ENCODE data around the gene CHD3. TPM values are rescaled to one million over a fixed set of nuclear protein-coding genes. Genes with fewer than 3 reads are reported as not detected.

CHD3 gene
- total and polyA plus RNA-seq, 2 of the 13 experiments (the other 11 are each of a cell fraction or from before 2014, with no cell fraction given): 2.7 to 3.7 TPM

DNA sequence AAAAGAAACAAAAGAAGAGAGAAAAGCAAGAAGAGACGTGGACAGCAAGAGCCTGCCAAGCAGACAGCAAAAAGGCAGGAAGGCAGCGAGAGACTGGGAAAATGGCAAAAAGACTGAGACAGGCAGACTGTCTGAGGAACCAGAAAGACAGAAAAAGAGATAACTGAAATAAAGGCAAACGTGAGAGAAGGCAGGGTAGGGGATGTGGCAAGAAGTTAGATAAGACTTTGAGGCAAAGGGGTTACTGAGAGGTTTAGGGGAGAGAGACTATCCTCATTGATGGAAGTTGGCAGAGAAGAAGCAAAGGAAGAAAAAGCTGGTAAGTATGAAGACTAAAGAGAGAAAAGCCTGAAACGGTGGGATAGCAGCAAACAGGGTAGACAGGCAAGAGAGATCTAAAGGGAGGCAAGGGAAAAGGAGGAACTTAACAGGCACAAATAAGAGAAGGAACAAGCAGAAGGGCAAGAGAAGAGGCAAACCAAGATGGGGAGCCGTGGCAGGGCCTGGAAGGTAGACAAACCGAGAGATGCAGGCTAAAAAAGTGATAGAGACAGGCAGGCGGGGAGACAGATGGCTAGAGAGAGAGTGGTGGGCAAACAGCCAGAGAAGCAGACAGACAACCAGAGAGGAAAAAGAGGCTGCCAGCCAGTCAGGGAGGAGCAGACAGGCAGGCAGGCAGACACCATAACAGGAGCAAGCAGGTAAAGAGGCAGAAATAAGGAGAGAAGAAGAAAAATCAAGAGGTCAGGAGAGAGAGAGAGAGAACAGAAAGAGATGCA is 7.1 kb upstream of the CHD3 start:
- POLR2A ChIA-PET: no interaction called here
- H3K9ac ChIP-seq (ENCODE audit: insufficient read depth, low read depth, low read length): no peak overlapping the region
- BruUV-seq (replicated peaks): no TSS peak

More for the DNA sequence above, 7.1 kb upstream of the CHD3 start:
- Histone ChIP-seq H3K36me3 (replicated peaks in 1 of 2; ENCODE audit: control insufficient read depth in 1 of 2, insufficient read depth in 2 of 2, low read length in 2 of 2) (no peaks in the 10 kb centered on the region), H3K4me2 (ENCODE audit: low read depth, low read length) (no peak overlapping the region), H3K4me3 (replicated peaks in 1 of 3; ENCODE audit: insufficient read depth in 1 of 3, low read depth in 2 of 3, low read length in 3 of 3) (no peak overlapping the region), H3K27me3 (ENCODE audit: control insufficient read depth in 1 of 2, insufficient read depth in 2 of 2, low read length in 2 of 2) (peaks cover 1 to 16% of the 10 kb centered on the region in 2 experiments; a peak in 2 of 5 replicates), H3K4me1 (ENCODE audit: insufficient read depth, low read length) (peaks cover 31% of the 10 kb centered on the region), H4K20me1 (ENCODE audit: insufficient read depth, low read length) (no peaks in the 10 kb centered on the region), H3K27ac (ENCODE audit: extremely low read length, insufficient read depth, low read length) (no peak overlapping the region), H2AFZ (ENCODE audit: low read length) (no peak overlapping the region), H3K9me3 (ENCODE audit: low read length) (no peaks in the 10 kb centered on the region), H3K79me2 (ENCODE audit: insufficient read depth, low read length) (no peaks in the 10 kb centered on the region)
- no peak for TF ChIP-seq MXD4 (CRISPR knock-in tag; IDR thresholded peaks at IDR 0.05)
- TF ChIP-seq, protein P1, sequence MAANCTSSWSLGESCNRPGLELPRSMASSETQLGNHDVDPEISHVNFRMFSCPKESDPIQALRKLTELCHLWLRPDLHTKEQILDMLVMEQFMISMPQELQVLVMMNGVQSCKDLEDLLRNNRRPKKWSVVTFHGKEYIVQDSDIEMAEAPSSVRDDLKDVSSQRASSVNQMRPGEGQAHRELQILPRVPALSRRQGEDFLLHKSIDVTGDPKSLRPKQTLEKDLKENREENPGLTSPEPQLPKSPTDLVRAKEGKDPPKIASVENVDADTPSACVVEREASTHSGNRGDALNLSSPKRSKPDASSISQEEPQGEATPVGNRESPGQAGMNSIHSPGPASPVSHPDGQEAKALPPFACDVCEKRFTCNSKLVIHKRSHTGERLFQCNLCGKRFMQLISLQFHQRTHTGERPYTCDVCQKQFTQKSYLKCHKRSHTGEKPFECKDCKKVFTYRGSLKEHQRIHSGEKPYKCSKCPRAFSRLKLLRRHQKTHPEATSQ (CRISPR knock-in tag; IDR thresholded peaks at IDR 0.05; ENCODE audit: borderline replicate concordance): no peak
- TF ChIP-seq ZBTB37 (CRISPR knock-in tag; IDR thresholded peaks at IDR 0.05): no peak
- TF ChIP-seq MAX (IDR thresholded peaks at IDR 0.05): no peak
- no peak for TF ChIP-seq CENPBD1 (CRISPR knock-in tag; IDR thresholded peaks at IDR 0.05; ENCODE audit: borderline replicate concordance, low read depth)
- TF ChIP-seq NFE2 (CRISPR knock-in tag; IDR thresholded peaks at IDR 0.05): no peak
- no peak for TF ChIP-seq ZNF616 (CRISPR knock-in tag; IDR thresholded peaks at IDR 0.05; ENCODE audit: low read depth)
- ATAC-seq (no peak), FAIRE-seq (no peak), DNase-seq (ENCODE audit: low spot score) (no peak)
- intact Hi-C loops (cut with micrococcal nuclease; ENCODE audit: unreplicated experiment): no loop called here
- in situ Hi-C loops (cut with HindIII; ENCODE audit: extremely low pct_ligation_motif_present, low pct_unique_long_range_greater_than_20kb): no loop called here
- CTCF ChIA-PET (ENCODE audit: low intra/inter-chr PET ratio, low total read pairs): no interaction called here
- WGBS (ENCODE audit: low lambda C conversion rate): 54% methylated on average over 7 of the region's 7 CpGs
